Measurements from ENCODE around the gene ACSM3.

DNA sequence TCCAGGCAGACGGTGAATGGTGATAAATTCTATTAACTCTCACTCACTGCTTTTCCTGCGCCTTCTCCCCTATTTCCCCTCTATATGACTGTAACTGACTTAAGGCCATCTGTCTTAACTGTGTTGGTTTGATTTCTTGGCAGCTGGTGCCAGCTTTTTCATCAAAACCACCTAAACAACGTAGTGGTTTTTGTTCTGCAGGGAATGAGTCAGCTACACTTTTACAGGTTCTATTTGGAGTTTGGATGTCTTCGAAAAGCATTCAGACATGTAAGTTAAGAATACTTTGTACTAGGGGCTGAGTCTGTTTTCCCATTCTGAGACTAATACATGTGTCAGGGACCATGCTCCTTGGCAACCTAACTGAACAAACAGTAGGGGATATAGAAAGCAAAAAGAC lies 51.0 kb downstream of the ACSM3 start:
- TF ChIP-seq CTCF (conservative IDR thresholded peaks at IDR 0.05; ENCODE audit: low read length) (no peak), EZH2phosphoT487 (IDR thresholded peaks at IDR 0.05; ENCODE audit: borderline replicate concordance) (no peak)

Data from Loucy (cell line).